DND-41 (cell line): ENCODE results near the gene FANCB.

Source experiments
- ATAC-seq: fragments of 200-7000 bp; cut with Tn5 transposase; 3 replicates; pipeline ENCODE4 v1.9.1; 2021; ENCODE audit warnings: low read depth; ENCODE audit not compliant: insufficient read depth
- DNase-seq: peaks from one replicate; pipeline ENCODE4 v3.0.0-alpha.2; 2020
- H2AFZ ChIP-seq: 2 replicates; pipeline ENCODE4 v1.6.0; 2012; ENCODE audit warnings: low read depth, low read length
- H3K27ac ChIP-seq: 2 replicates; pipeline ENCODE4 v1.5.1; 2012; ENCODE audit warnings: low read length, inconsistent platforms
- H3K27me3 ChIP-seq: fragments of 200-600 bp; sonication (generic); 2 replicates; pipeline ENCODE4 v1.6.0; 2012; ENCODE audit warnings: low read length, mild to moderate bottlenecking, inconsistent platforms; ENCODE audit not compliant: insufficient read depth, poor library complexity
- H3K36me3 ChIP-seq: 2 replicates; pipeline ENCODE4 v1.5.1; 2012; ENCODE audit warnings: low read length, inconsistent platforms; ENCODE audit not compliant: insufficient read depth
- H3K4me1 ChIP-seq: 2 replicates; pipeline ENCODE4 v1.5.1; 2012; ENCODE audit warnings: mild to moderate bottlenecking, low read length; ENCODE audit not compliant: insufficient read depth
- H3K4me2 ChIP-seq: 2 replicates; pipeline ENCODE4 v1.6.0; 2012; ENCODE audit warnings: mild to moderate bottlenecking, moderate library complexity, low read length, inconsistent platforms; ENCODE audit not compliant: insufficient read depth
- H3K4me3 ChIP-seq, 2 experiments: fragments of 200-600 bp in 1 of 2; shearing (Covaris generic) in 1 of 2; 2 replicates each; pipeline ENCODE4 v1.5.1; 2012 to 2016; ENCODE audit warnings: inconsistent platforms in 2 of 2, low read length in 2 of 2, mild to moderate bottlenecking in 2 of 2, low read depth in 1 of 2, moderate library complexity in 1 of 2
- H3K79me2 ChIP-seq: 2 replicates; pipeline ENCODE4 v1.6.0; 2012; ENCODE audit warnings: low read length, inconsistent platforms; ENCODE audit not compliant: insufficient read depth
- H3K9ac ChIP-seq: 2 replicates; pipeline ENCODE4 v1.6.0; 2012; ENCODE audit warnings: low read depth, mild to moderate bottlenecking, inconsistent platforms, low read length, moderate library complexity
- H3K9me3 ChIP-seq: 2 replicates; pipeline ENCODE4 v1.5.1; 2012; ENCODE audit warnings: low read length, moderate library complexity, mild to moderate bottlenecking, inconsistent platforms; ENCODE audit not compliant: insufficient read depth, severe bottlenecking
- H4K20me1 ChIP-seq: 2 replicates; pipeline ENCODE4 v1.6.0; 2012; ENCODE audit warnings: low read length; ENCODE audit not compliant: insufficient read depth
- EZH2 ChIP-seq: IDR thresholded peaks from 3 replicates; pipeline ENCODE4 v1.6.1; 2012; ENCODE audit warnings: borderline replicate concordance, low read depth, mild to moderate bottlenecking, moderate library complexity, low read length, inconsistent platforms; ENCODE audit not compliant: severe bottlenecking
- TF ChIP-seq, protein P1 (sequence below): IDR thresholded peaks from 2 replicates; pipeline ENCODE4 v1.5.1; 2012; ENCODE audit warnings: borderline replicate concordance, low read length, moderate library complexity, mild to moderate bottlenecking; ENCODE audit not compliant: poor library complexity, severe bottlenecking; ENCODE audit errors: extremely low read depth

FANCB gene

DNA sequence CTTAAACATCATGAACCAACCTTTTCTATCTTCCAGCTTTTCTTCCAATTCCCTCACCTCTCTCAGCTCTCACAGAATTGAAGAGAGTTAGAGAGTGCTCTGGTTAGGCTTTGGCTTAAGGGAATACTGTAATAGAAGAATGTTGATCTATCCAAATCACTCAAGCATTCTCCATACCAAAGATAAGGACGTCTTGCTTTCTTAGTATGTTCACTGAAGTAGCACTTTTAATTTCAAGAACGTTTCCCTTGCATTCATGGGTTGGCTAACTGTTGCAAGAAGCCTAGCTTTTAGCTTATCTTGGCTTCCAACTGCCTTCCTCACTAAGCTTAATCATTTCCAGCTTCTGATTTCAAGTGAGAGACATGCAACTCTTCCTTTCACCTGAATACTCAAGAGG lies 43.2 kb downstream of the FANCB start:
- Histone ChIP-seq H3K36me3 (no peaks in the 10 kb centered on the region; the same call in 1 of the 2 replicates), H3K4me2 (no peak overlapping the region), H3K27ac (no peak overlapping the region), H3K27me3 (no peaks in the 10 kb centered on the region), H3K79me2 (no peaks in the 10 kb centered on the region), H3K9ac (no peak overlapping the region), H3K4me1 (no peaks in the 10 kb centered on the region), H2AFZ (no peak overlapping the region), H3K9me3 (no peaks in the 10 kb centered on the region), H4K20me1 (no peaks in the 10 kb centered on the region), H3K4me3 (no peak overlapping the region)
- DNase-seq, result no peak
- TF ChIP-seq, protein P1, sequence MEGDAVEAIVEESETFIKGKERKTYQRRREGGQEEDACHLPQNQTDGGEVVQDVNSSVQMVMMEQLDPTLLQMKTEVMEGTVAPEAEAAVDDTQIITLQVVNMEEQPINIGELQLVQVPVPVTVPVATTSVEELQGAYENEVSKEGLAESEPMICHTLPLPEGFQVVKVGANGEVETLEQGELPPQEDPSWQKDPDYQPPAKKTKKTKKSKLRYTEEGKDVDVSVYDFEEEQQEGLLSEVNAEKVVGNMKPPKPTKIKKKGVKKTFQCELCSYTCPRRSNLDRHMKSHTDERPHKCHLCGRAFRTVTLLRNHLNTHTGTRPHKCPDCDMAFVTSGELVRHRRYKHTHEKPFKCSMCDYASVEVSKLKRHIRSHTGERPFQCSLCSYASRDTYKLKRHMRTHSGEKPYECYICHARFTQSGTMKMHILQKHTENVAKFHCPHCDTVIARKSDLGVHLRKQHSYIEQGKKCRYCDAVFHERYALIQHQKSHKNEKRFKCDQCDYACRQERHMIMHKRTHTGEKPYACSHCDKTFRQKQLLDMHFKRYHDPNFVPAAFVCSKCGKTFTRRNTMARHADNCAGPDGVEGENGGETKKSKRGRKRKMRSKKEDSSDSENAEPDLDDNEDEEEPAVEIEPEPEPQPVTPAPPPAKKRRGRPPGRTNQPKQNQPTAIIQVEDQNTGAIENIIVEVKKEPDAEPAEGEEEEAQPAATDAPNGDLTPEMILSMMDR, result no peak
- no peak for TF ChIP-seq EZH2
- no peak for ATAC-seq

DNA sequence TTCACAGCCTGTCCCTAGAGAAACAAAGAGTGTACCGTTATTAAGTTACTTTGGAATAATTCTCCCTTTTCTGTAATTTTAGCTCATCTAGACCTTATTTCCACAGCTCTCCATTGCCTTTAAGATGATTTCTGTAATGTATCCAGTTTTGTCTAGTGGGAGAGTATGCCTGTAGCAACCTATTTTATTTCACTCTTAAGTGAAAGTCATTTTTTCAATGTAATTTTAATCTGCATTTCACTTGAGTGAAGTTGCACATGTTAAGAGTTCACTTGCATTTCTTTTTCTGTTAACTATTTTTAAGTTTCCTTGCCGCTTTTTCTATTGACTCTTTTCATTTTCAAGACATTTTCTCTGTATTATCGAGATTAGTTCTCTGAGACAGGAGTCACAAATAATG lies 46.5 kb downstream of the FANCB start:
- H3K4me2 ChIP-seq, result no peak overlapping the region
- no peak for TF ChIP-seq EZH2
- TF ChIP-seq, protein P1, result no peak
- no peaks in the 10 kb centered on the region for H3K27me3 ChIP-seq
- no peak overlapping the region for H3K9ac ChIP-seq
- H3K27ac ChIP-seq, result no peak overlapping the region
- no peaks in the 10 kb centered on the region for H4K20me1 ChIP-seq
- no peaks in the 10 kb centered on the region for H3K79me2 ChIP-seq
- DNase-seq (no peak), ATAC-seq (no peak)
- H2AFZ ChIP-seq, result no peak overlapping the region
- H3K9me3 ChIP-seq, result no peaks in the 10 kb centered on the region
- H3K36me3 ChIP-seq, result no peaks in the 10 kb centered on the region
- H3K4me1 ChIP-seq, result no peaks in the 10 kb centered on the region
- H3K4me3 ChIP-seq, result no peak overlapping the region

DNA sequence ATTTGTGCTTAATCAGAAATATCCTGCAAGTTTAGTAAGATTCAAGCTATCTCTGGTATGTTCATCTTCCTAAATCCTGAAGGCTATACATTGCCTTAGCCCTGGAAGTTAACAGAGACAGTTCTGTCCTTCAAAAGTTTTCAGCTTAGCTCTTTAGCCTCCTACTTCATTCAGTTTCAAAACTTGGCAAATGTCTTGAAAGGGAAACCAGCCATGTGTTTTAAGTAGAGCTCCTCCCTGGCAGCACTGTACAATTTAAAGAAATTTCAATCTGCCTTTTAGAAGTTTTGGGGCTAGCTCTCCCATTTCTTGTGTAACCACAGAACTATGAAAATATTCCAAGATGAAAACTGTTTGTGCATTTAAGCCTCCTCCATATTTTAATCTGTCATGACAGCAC lies 47.0 kb downstream of the FANCB start:
- ATAC-seq, result no peak

More for the DNA sequence above, 47.0 kb downstream of the FANCB start:
- no peak overlapping the region for H2AFZ ChIP-seq
- no peak for DNase-seq
- H3K79me2 ChIP-seq, result no peaks in the 10 kb centered on the region
- TF ChIP-seq EZH2, result no peak
- TF ChIP-seq, protein P1, result no peak
- H3K27me3 ChIP-seq, result no peaks in the 10 kb centered on the region
- no peaks in the 10 kb centered on the region for H3K4me1 ChIP-seq
- H3K4me2 ChIP-seq, result no peak overlapping the region
- no peaks in the 10 kb centered on the region for H3K9me3 ChIP-seq
- no peak overlapping the region for H3K9ac ChIP-seq
- H3K27ac ChIP-seq, result no peak overlapping the region
- H3K4me3 ChIP-seq, result no peak overlapping the region
- H3K36me3 ChIP-seq, result no peaks in the 10 kb centered on the region
- H4K20me1 ChIP-seq, result no peaks in the 10 kb centered on the region
